Activated T-helper 1 cell treated with anti-CD3 and anti-CD28 coated beads, Interleukin-12 subunit alpha, Interleukin-12 subunit beta, Interleukin-2, Interleukin-4 antibody, amounts not matched to agents 30 ng/mL and 10 ng/mL and 1 ng/mL, durations not matched to agents 14 hours and 24 hours and 36 hours (primary cell): ENCODE data around the gene RPS6KC1. TPM values are rescaled to one million over a fixed set of nuclear protein-coding genes. Genes with fewer than 3 reads are reported as not detected.
"Not testable (repeated sequence)": the region's sequence is repeated elsewhere in the genome, so short reads cannot be mapped to it uniquely, and the experiment has no call there.

Experiments
- DNase-seq: peaks from one replicate; pipeline ENCODE4 v3.0.0; 2021; ENCODE audit warnings: low spot score
- H3K27ac Mint-ChIP-seq: one replicate; pipeline ENCODE4 v1.8.0; 2021; ENCODE audit warnings: mild to moderate bottlenecking, mixed read lengths
- H3K27me3 Mint-ChIP-seq: one replicate; pipeline ENCODE4 v1.8.0; 2022; ENCODE audit warnings: mild to moderate bottlenecking, moderate library complexity, mixed read lengths; ENCODE audit not compliant: insufficient read depth
- H3K36me3 Mint-ChIP-seq: one replicate; pipeline ENCODE4 v1.8.0; 2021; ENCODE audit warnings: low read depth, mixed read lengths
- H3K4me1 Mint-ChIP-seq: one replicate; pipeline ENCODE4 v1.8.0; 2021; ENCODE audit warnings: low read depth, mixed read lengths
- H3K4me3 Mint-ChIP-seq: one replicate; pipeline ENCODE4 v1.8.0; 2021; ENCODE audit warnings: mild to moderate bottlenecking, moderate library complexity, mixed read lengths
- H3K9me3 Mint-ChIP-seq: one replicate; pipeline ENCODE4 v1.8.0; 2021; ENCODE audit warnings: mixed read lengths
- intact Hi-C: fragments of 100-400 bp; cut with micrococcal nuclease; formaldehyde crosslinking; loops from one replicate; pipeline ENCODE4 v1.15.1; 2024
- total RNA-seq: library from RNA; stranded (reverse); gene quantifications from 2 replicates; pipeline ENCODE4 v1.2.3, GENCODE V29; 2022

The RPS6KC1 gene
- total RNA-seq, 1 donor from 2014 or later: 7.5 TPM

- Mint-ChIP-seq H3K4me1 (peaks cover 4% of the 10 kb centered on the region), H3K4me3 (no peak overlapping the region), H3K36me3 (peaks cover 20% of the 10 kb centered on the region), H3K27ac (no peak overlapping the region), H3K9me3 (no peaks in the 10 kb centered on the region), H3K27me3 (no peaks in the 10 kb centered on the region)
- DNase-seq: no peak
- intact Hi-C loops: no loop called here
Observed at GRCh38 chr1:213099682-213100399, 48.8 kb downstream of the RPS6KC1 start.

- H3K36me3 Mint-ChIP-seq: peaks cover 16% of the 10 kb centered on the region
- H3K4me1 Mint-ChIP-seq, H3K4me3 Mint-ChIP-seq, intact Hi-C loops, H3K27ac Mint-ChIP-seq, H3K9me3 Mint-ChIP-seq, H3K27me3 Mint-ChIP-seq, DNase-seq: not testable (repeated sequence)
Observed at GRCh38 chr1:213100565-213100964, 49.5 kb downstream of the RPS6KC1 start.

- DNase-seq: no peak
- Mint-ChIP-seq H3K36me3 (peaks cover 13% of the 10 kb centered on the region), H3K4me1 (no peaks in the 10 kb centered on the region), H3K27ac (no peak overlapping the region), H3K27me3 (no peaks in the 10 kb centered on the region), H3K9me3 (no peaks in the 10 kb centered on the region), H3K4me3 (no peak overlapping the region)
- intact Hi-C loops: no loop called here
Observed at GRCh38 chr1:213103377-213104306, 52.6 kb downstream of the RPS6KC1 start.

- Mint-ChIP-seq H3K4me3 (no peak overlapping the region), H3K27ac (no peak overlapping the region), H3K36me3 (peaks cover 8% of the 10 kb centered on the region), H3K9me3 (no peaks in the 10 kb centered on the region), H3K27me3 (no peaks in the 10 kb centered on the region), H3K4me1 (no peaks in the 10 kb centered on the region)
- intact Hi-C loops: no loop called here
- no peak for DNase-seq
Observed at GRCh38 chr1:213104604-213105003, 53.6 kb downstream of the RPS6KC1 start.

GRCh38 chr1:213106298-213106697, 55.3 kb downstream of the RPS6KC1 start:
- Mint-ChIP-seq H3K4me3 (no peak overlapping the region), H3K36me3 (peaks cover 2% of the 10 kb centered on the region), H3K9me3 (no peaks in the 10 kb centered on the region), H3K27me3 (no peaks in the 10 kb centered on the region), H3K4me1 (peaks cover 12% of the 10 kb centered on the region), H3K27ac (no peak overlapping the region)
- intact Hi-C loops: no loop called here
- no peak for DNase-seq

GRCh38 chr1:213107613-213108012, 56.6 kb downstream of the RPS6KC1 start:
- intact Hi-C loops: no loop called here
- Mint-ChIP-seq H3K27ac (no peak overlapping the region), H3K4me3 (no peak overlapping the region), H3K9me3 (peaks cover 4% of the 10 kb centered on the region), H3K36me3 (peaks cover 2% of the 10 kb centered on the region), H3K27me3 (no peaks in the 10 kb centered on the region), H3K4me1 (peaks cover 13% of the 10 kb centered on the region)
- no peak for DNase-seq

- Mint-ChIP-seq H3K27ac (no peak overlapping the region), H3K9me3 (peaks cover 4% of the 10 kb centered on the region), H3K4me1 (peaks cover 13% of the 10 kb centered on the region), H3K4me3 (no peak overlapping the region), H3K27me3 (no peaks in the 10 kb centered on the region), H3K36me3 (peaks cover 2% of the 10 kb centered on the region)
- intact Hi-C loops: no loop called here
- no peak for DNase-seq
Observed at GRCh38 chr1:213110349-213111300, 59.6 kb downstream of the RPS6KC1 start.

- H3K4me1 Mint-ChIP-seq: peaks cover 13% of the 10 kb centered on the region
- peaks cover 4% of the 10 kb centered on the region for H3K9me3 Mint-ChIP-seq
- intact Hi-C loops: no loop called here
- peaks cover 2% of the 10 kb centered on the region for H3K36me3 Mint-ChIP-seq
- no peak overlapping the region for H3K4me3 Mint-ChIP-seq
- H3K27ac Mint-ChIP-seq: no peak overlapping the region
- no peak for DNase-seq
- no peaks in the 10 kb centered on the region for H3K27me3 Mint-ChIP-seq
Observed at GRCh38 chr1:213111502-213111901, 60.5 kb downstream of the RPS6KC1 start.

- H3K27me3 Mint-ChIP-seq, H3K9me3 Mint-ChIP-seq, H3K36me3 Mint-ChIP-seq, H3K4me3 Mint-ChIP-seq, intact Hi-C loops, H3K27ac Mint-ChIP-seq, DNase-seq: not testable (repeated sequence)
- H3K4me1 Mint-ChIP-seq: peaks cover 13% of the 10 kb centered on the region
Observed at GRCh38 chr1:213112723-213113122, 61.7 kb downstream of the RPS6KC1 start.

GRCh38 chr1:213117699-213118180, 66.7 kb downstream of the RPS6KC1 start:
- H3K27me3 Mint-ChIP-seq, H3K36me3 Mint-ChIP-seq, DNase-seq, intact Hi-C loops, H3K27ac Mint-ChIP-seq, H3K4me3 Mint-ChIP-seq, H3K9me3 Mint-ChIP-seq: not testable (repeated sequence)
- peaks cover 11% of the 10 kb centered on the region for H3K4me1 Mint-ChIP-seq

- no peak overlapping the region for H3K4me3 Mint-ChIP-seq
- no peaks in the 10 kb centered on the region for H3K9me3 Mint-ChIP-seq
- no peak for DNase-seq
- H3K27ac Mint-ChIP-seq: no peak overlapping the region
- intact Hi-C loops: loop anchor here (10.0 kb wide), 1 partner anchor 255 kb away; no protein-coding TSS in a partner anchor
- no peaks in the 10 kb centered on the region for H3K36me3 Mint-ChIP-seq
- peaks cover 11% of the 10 kb centered on the region for H3K4me1 Mint-ChIP-seq
- no peaks in the 10 kb centered on the region for H3K27me3 Mint-ChIP-seq
Observed at GRCh38 chr1:213119794-213120193, 68.8 kb downstream of the RPS6KC1 start.

GRCh38 chr1:213120386-213120785, 69.3 kb downstream of the RPS6KC1 start:
- Mint-ChIP-seq H3K27me3 (no peaks in the 10 kb centered on the region), H3K27ac (no peak overlapping the region), H3K4me1 (peaks cover 11% of the 10 kb centered on the region), H3K9me3 (no peaks in the 10 kb centered on the region), H3K36me3 (no peaks in the 10 kb centered on the region), H3K4me3 (no peak overlapping the region)
- DNase-seq: no peak
- intact Hi-C loops: loop anchor here (10.0 kb wide), 1 partner anchor 254 kb away; no protein-coding TSS in a partner anchor
